GM21717 (cell line): ENCODE results near the gene PPP1R2.
A peak's percentile ranks its signal among the peaks of the same experiment; 100 is the strongest.
"Not testable (repeated sequence)": the region's sequence is repeated elsewhere in the genome, so short reads cannot be mapped to it uniquely, and the experiment has no call there.

ENCODE experiments used
- ATAC-seq: cut with Tn5 transposase; IDR thresholded peaks from one replicate; pipeline ENCODE4 v1.9.1; 2021; ENCODE audit warnings: mild to moderate bottlenecking, moderate library complexity; ENCODE audit not compliant: unreplicated experiment

PPP1R2 gene

GRCh38 chr3:195542698-195543499 is at the start of gene PPP1R2:
Gene PPP1R2, minus strand, starts transcription at chr3:195543325. Its CDS starts 300 bp downstream, at chr3:195543025.
- ATAC-seq, result peak; percentile 70

GRCh38 chr3:195591852-195592251 is 48.7 kb upstream of the PPP1R2 start:
- no peak for ATAC-seq

GRCh38 chr3:195591220-195591619 is 48.1 kb upstream of the PPP1R2 start:
- no peak for ATAC-seq

- ATAC-seq, result not testable (repeated sequence)
Measured at GRCh38 chr3:195590381-195590780, 47.3 kb upstream of the PPP1R2 start.

- ATAC-seq, result not testable (repeated sequence)
Measured at GRCh38 chr3:195589796-195590195, 46.7 kb upstream of the PPP1R2 start.

GRCh38 chr3:195587824-195588223 is 44.7 kb upstream of the PPP1R2 start:
- ATAC-seq, result no peak

GRCh38 chr3:195587406-195587805 is 44.3 kb upstream of the PPP1R2 start:
- ATAC-seq, result no peak

- ATAC-seq, result no peak
Measured at GRCh38 chr3:195584543-195584870, 41.4 kb upstream of the PPP1R2 start.

GRCh38 chr3:195583831-195584542 is 40.9 kb upstream of the PPP1R2 start, which contains the start of gene APOD:
Gene APOD, minus strand, starts transcription at chr3:195583940. Its CDS starts 4,479 bp downstream, at chr3:195579461.
- ATAC-seq, result no peak

- no peak for ATAC-seq
Measured at GRCh38 chr3:195582947-195583346, 39.8 kb upstream of the PPP1R2 start.

- ATAC-seq, result no peak
Measured at GRCh38 chr3:195580744-195581443, 37.8 kb upstream of the PPP1R2 start.

- ATAC-seq, result no peak
Measured at GRCh38 chr3:195579281-195579680, 36.2 kb upstream of the PPP1R2 start.

- no peak for ATAC-seq
Measured at GRCh38 chr3:195578565-195578964, 35.4 kb upstream of the PPP1R2 start.

- ATAC-seq, result no peak
Measured at GRCh38 chr3:195577645-195578177, 34.6 kb upstream of the PPP1R2 start.

GRCh38 chr3:195574497-195575304 is 31.6 kb upstream of the PPP1R2 start:
- no peak for ATAC-seq

- ATAC-seq, result no peak
Measured at GRCh38 chr3:195573611-195574496, 30.7 kb upstream of the PPP1R2 start.

- ATAC-seq, result no peak
Measured at GRCh38 chr3:195571361-195571760, 28.2 kb upstream of the PPP1R2 start.

- no peak for ATAC-seq
Measured at GRCh38 chr3:195570912-195571311, 27.8 kb upstream of the PPP1R2 start.

GRCh38 chr3:195570344-195570743 is 27.2 kb upstream of the PPP1R2 start:
- no peak for ATAC-seq
